H1 (cell line): ENCODE measurements around the gene HIPK3. TPM values are rescaled to one million over a fixed set of nuclear protein-coding genes. Genes with fewer than 3 reads are reported as not detected.

Experiments
- CTCF ChIA-PET: fragments of 300-600 bp; sonication (Branson Sonifier 250); formaldehyde crosslinking; loops from one replicate; lab custom pipeline; 2021; ENCODE audit not compliant: partially characterized antibody; lab: Charles Lee
- POLR2A ChIA-PET: fragments of 300-600 bp; sonication (Branson Sonifier 250); formaldehyde crosslinking; loops from one replicate; lab custom pipeline; 2021; ENCODE audit warnings: inconsistent platforms; ENCODE audit not compliant: partially characterized antibody; lab: Charles Lee
- DNase-seq, 2 experiments: peaks; one replicate each; pipeline versions ENCODE4 v3.0.0 to v3.0.0-alpha.2; 2010 to 2022; ENCODE audit warnings: low spot score in 2 of 2, low read depth in 1 of 2, mixed read lengths in 1 of 2
- FAIRE-seq: peaks from 2 replicates; lab custom pipeline; 2011; peaks lifted over from hg19 to GRCh38; lab: Jason Lieb, UNC
- H2AFZ ChIP-seq: 2 replicates; pipeline ENCODE4 v1.8.1; 2012; ENCODE audit warnings: low read length, inconsistent platforms
- H2AK5ac ChIP-seq: 2 replicates; pipeline ENCODE4 v1.6.1; 2013; ENCODE audit warnings: low read depth, low read length
- H2BK120ac ChIP-seq: replicated peaks from 2 replicates; pipeline ENCODE3; 2013; ENCODE audit warnings: low read depth, low read length, inconsistent platforms
- H2BK12ac ChIP-seq: 2 replicates; pipeline ENCODE4 v1.6.1; 2013; ENCODE audit warnings: low read depth, low read length
- H2BK15ac ChIP-seq: 2 replicates; pipeline ENCODE4 v1.6.1; 2013; ENCODE audit warnings: low read length
- H2BK20ac ChIP-seq: 2 replicates; pipeline ENCODE4 v1.6.1; 2013; ENCODE audit warnings: low read length
- H2BK5ac ChIP-seq: 2 replicates; pipeline ENCODE4 v1.6.1; 2013; ENCODE audit warnings: low read depth, low read length
- H3K14ac ChIP-seq: 2 replicates; pipeline ENCODE4 v1.6.1; 2013; ENCODE audit warnings: inconsistent platforms; ENCODE audit not compliant: insufficient read length
- H3K18ac ChIP-seq: 2 replicates; pipeline ENCODE4 v1.6.1; 2013; ENCODE audit warnings: low read length; ENCODE audit errors: extremely low read depth
- H3K23ac ChIP-seq: 2 replicates; pipeline ENCODE4 v1.6.1; 2013; ENCODE audit warnings: inconsistent platforms; ENCODE audit not compliant: insufficient read length
- H3K23me2 ChIP-seq: 2 replicates; pipeline ENCODE4 v1.6.1; 2013; ENCODE audit warnings: low read depth, low read length
- H3K27ac ChIP-seq: 2 replicates; pipeline ENCODE4 v1.6.1; 2011; ENCODE audit warnings: low read depth, low read length, inconsistent platforms
- H3K27me3 ChIP-seq, 4 experiments: replicated peaks in 1 of 4; 1 replicate in 1 of 4; 2 replicates in 3 of 4; pipeline versions ENCODE4 v1.6.1 to v1.8.1; 2011 to 2013; ENCODE audit warnings: low read length in 3 of 4, mild to moderate bottlenecking in 3 of 4, inconsistent platforms in 2 of 4, mixed read lengths in 2 of 4, moderate library complexity in 1 of 4; ENCODE audit not compliant: control insufficient read depth in 3 of 4, insufficient read depth in 3 of 4; ENCODE audit errors: extremely low read depth in 1 of 4
- H3K36me3 ChIP-seq, 4 experiments: 2 replicates each; pipeline versions ENCODE4 v1.6.1 to v1.8.1; 2011 to 2013; ENCODE audit warnings: mild to moderate bottlenecking in 4 of 4, low read length in 3 of 4, moderate library complexity in 2 of 4, control low read depth in 1 of 4, inconsistent platforms in 1 of 4; ENCODE audit not compliant: insufficient read depth in 4 of 4, control insufficient read depth in 2 of 4
- H3K4ac ChIP-seq: replicated peaks from 2 replicates; pipeline ENCODE3; 2013; ENCODE audit warnings: low read length, low read depth, mixed read lengths, inconsistent platforms; ENCODE audit not compliant: insufficient read length
- H3K4me1 ChIP-seq, 4 experiments: replicated peaks in 1 of 4; 1 replicate in 1 of 4; 2 replicates in 3 of 4; pipeline versions ENCODE4 v1.6.1 to v1.8.1; 2011 to 2013; ENCODE audit warnings: low read length in 3 of 4, inconsistent platforms in 2 of 4, mixed read lengths in 1 of 4; ENCODE audit not compliant: insufficient read depth in 4 of 4, control insufficient read depth in 3 of 4
- H3K4me2 ChIP-seq, 2 experiments: 2 replicates each; pipeline versions ENCODE4 v1.6.1 to v1.8.1; 2011 to 2013; ENCODE audit warnings: low read depth in 2 of 2, low read length in 2 of 2, control low read depth in 1 of 2, inconsistent platforms in 1 of 2, mild to moderate bottlenecking in 1 of 2; ENCODE audit not compliant: insufficient read depth in 1 of 2
- H3K4me3 ChIP-seq, 4 experiments: fragments of 200-600, 300-600 bp in 1 of 4; sonication (generic), shearing (Covaris generic), sonication (Bioruptor Twin) in 1 of 4; 2 replicates each; pipeline versions ENCODE4 v1.5.1 to v1.8.1; 2011 to 2016; ENCODE audit warnings: low read length in 4 of 4, low read depth in 3 of 4, control low read depth in 2 of 4, inconsistent platforms in 2 of 4, mild to moderate bottlenecking in 2 of 4, mixed read lengths in 1 of 4, moderate library complexity in 1 of 4; ENCODE audit not compliant: insufficient read depth in 2 of 4; ENCODE audit errors: extremely low read depth in 1 of 4
- H3K56ac ChIP-seq: replicated peaks from 2 replicates; pipeline ENCODE3; 2013; ENCODE audit warnings: low read depth, mild to moderate bottlenecking, mixed read lengths, low read length, inconsistent platforms; ENCODE audit not compliant: insufficient read length
- H3K79me1 ChIP-seq: 2 replicates; pipeline ENCODE4 v1.6.1; 2013; ENCODE audit warnings: low read depth, low read length, control low read depth
- H3K79me2 ChIP-seq, 2 experiments: 2 replicates each; pipeline versions ENCODE4 v1.6.1 to v1.8.1; 2012 to 2013; ENCODE audit warnings: low read length in 2 of 2, mild to moderate bottlenecking in 2 of 2, inconsistent platforms in 1 of 2; ENCODE audit not compliant: insufficient read depth in 2 of 2, control insufficient read depth in 1 of 2
- H3K9ac ChIP-seq, 4 experiments: replicated peaks in 1 of 4; 1 replicate in 1 of 4; 2 replicates in 3 of 4; pipeline versions ENCODE4 v1.6.1 to v1.8.1; 2011 to 2013; ENCODE audit warnings: low read depth in 3 of 4, low read length in 3 of 4, control low read depth in 2 of 4, mild to moderate bottlenecking in 2 of 4, moderate library complexity in 2 of 4, inconsistent platforms in 1 of 4; ENCODE audit errors: extremely low read depth in 1 of 4
- H3K9me3 ChIP-seq, 2 experiments: 2 replicates each; pipeline versions ENCODE4 v1.6.1 to v1.8.1; 2012 to 2013; ENCODE audit warnings: mild to moderate bottlenecking in 2 of 2, moderate library complexity in 2 of 2, control low read depth in 1 of 2, inconsistent platforms in 1 of 2, low read depth in 1 of 2, low read length in 1 of 2, mixed read lengths in 1 of 2; ENCODE audit not compliant: insufficient read depth in 2 of 2
- H4K20me1 ChIP-seq, 2 experiments: replicated peaks in 1 of 2; 2 replicates each; pipeline versions ENCODE3 to v1.8.1; 2011 to 2013; ENCODE audit warnings: inconsistent platforms in 2 of 2, low read length in 2 of 2, mild to moderate bottlenecking in 1 of 2; ENCODE audit not compliant: insufficient read depth in 2 of 2, control insufficient read depth in 1 of 2
- H4K5ac ChIP-seq: 2 replicates; pipeline ENCODE4 v1.6.1; 2013; ENCODE audit warnings: low read length, low read depth, mixed read lengths, inconsistent platforms; ENCODE audit not compliant: insufficient read length
- H4K8ac ChIP-seq: 2 replicates; pipeline ENCODE4 v1.8.0; 2013; ENCODE audit warnings: mild to moderate bottlenecking, moderate library complexity, low read length, inconsistent platforms; ENCODE audit not compliant: insufficient read depth; ENCODE audit errors: extremely low read depth
- H4K91ac ChIP-seq: replicated peaks from 2 replicates; pipeline ENCODE3; 2013; ENCODE audit warnings: low read length, mixed read lengths, inconsistent platforms; ENCODE audit not compliant: insufficient read length
- ATF2 ChIP-seq: IDR thresholded peaks from 2 replicates; pipeline ENCODE4 v1.6.1; 2012; ENCODE audit warnings: low read length, inconsistent platforms
- BACH1 ChIP-seq: IDR thresholded peaks from 2 replicates; pipeline ENCODE4 v1.6.1; 2012; ENCODE audit warnings: low read length, improper control_type of control experiment
- CTBP2 ChIP-seq: IDR thresholded peaks from 2 replicates; pipeline ENCODE4 v1.7.0; 2011; ENCODE audit warnings: borderline replicate concordance, mild to moderate bottlenecking, moderate library complexity, mixed read lengths, low read length; ENCODE audit not compliant: insufficient read depth, insufficient read length
- EZH2 ChIP-seq: fragments of 200-600 bp; sonication (generic); IDR thresholded peaks from 2 replicates; pipeline ENCODE4 v1.7.1; 2012; ENCODE audit warnings: low read depth, mild to moderate bottlenecking, moderate library complexity, low read length, inconsistent platforms; ENCODE audit not compliant: severe bottlenecking
- GTF2F1 ChIP-seq: IDR thresholded peaks from 2 replicates; pipeline ENCODE4 v1.6.1; 2012; ENCODE audit warnings: low read depth, low read length, improper control_type of control experiment, borderline replicate concordance
- JUN ChIP-seq: IDR thresholded peaks from 2 replicates; pipeline ENCODE4 v1.6.1; 2011; ENCODE audit warnings: low read depth, mild to moderate bottlenecking, improper control_type of control experiment, low read length
- JUND ChIP-seq: IDR thresholded peaks from 2 replicates; pipeline ENCODE4 v1.6.1; 2011; ENCODE audit warnings: mild to moderate bottlenecking, improper control_type of control experiment, low read length
- KDM4A ChIP-seq: IDR thresholded peaks from one replicate; pipeline ENCODE4 v1.7.1; 2012; ENCODE audit warnings: low read depth, mild to moderate bottlenecking, moderate library complexity, low read length, inconsistent platforms; ENCODE audit not compliant: severe bottlenecking
- MAFK ChIP-seq: IDR thresholded peaks from 2 replicates; pipeline ENCODE4 v1.6.1; 2012; ENCODE audit warnings: low read depth, mild to moderate bottlenecking, improper control_type of control experiment, low read length
- SIN3A ChIP-seq, 2 experiments: IDR thresholded peaks in 1 of 2; conservative IDR thresholded peaks in 1 of 2; 2 replicates each; pipeline ENCODE4 v1.6.1; 2011 to 2012; ENCODE audit warnings: low read length in 2 of 2, improper control_type of control experiment in 1 of 2, low read depth in 1 of 2, mild to moderate bottlenecking in 1 of 2
- SIX5 ChIP-seq: IDR thresholded peaks from 2 replicates; pipeline ENCODE4 v1.6.1; 2011; ENCODE audit warnings: mild to moderate bottlenecking, low read depth, low read length
- SP1 ChIP-seq: IDR thresholded peaks from 2 replicates; pipeline ENCODE4 v1.6.1; 2011; ENCODE audit warnings: low read depth, low read length
- TEAD4 ChIP-seq: IDR thresholded peaks from 2 replicates; pipeline ENCODE4 v1.6.1; 2012; ENCODE audit warnings: low read depth, low read length, inconsistent platforms, mixed read lengths
- WGBS, 2 experiments: shearing (Covaris generic) in 1 of 2; methylation state at CpG; one replicate each; pipeline versions ENCODE4 v1.1.6 to v1.1.7; 2013 to 2015; ENCODE audit warnings: low lambda C conversion rate in 2 of 2, mixed read lengths in 2 of 2, inconsistent platforms in 1 of 2, low coverage in 1 of 2, missing lambda C conversion rate in 1 of 2; ENCODE audit not compliant: insufficient replicate concordance in 2 of 2, insufficient coverage in 1 of 2, insufficient read length in 1 of 2; ENCODE audit errors: extremely low coverage in 1 of 2, missing lambda C conversion rate in 1 of 2; 5-methylcytosine and 5-hydroxymethylcytosine counted together
- polyA plus RNA-seq, 7 experiments: library from polyadenylated mRNA; depleted of rRNA in 3 of 7; stranded (reverse) in 5 of 7; unstranded in 2 of 7; fragments of >200 nt in 5 of 7; fragments of 200-250 nt in 2 of 7; gene quantifications; 1 replicate in 5 of 7; 2 replicates in 1 of 7; 4 replicates in 1 of 7; pipeline versions ENCODE4 v1.2.1 to v1.2.3, GENCODE V29; 2011 to 2013; ENCODE audit warnings: missing spikeins in 2 of 7, mixed read lengths in 2 of 7
- total RNA-seq: library from RNA; stranded (reverse); fragmentation: NEBNext Ultra II Directional; extraction: Animal tissue kit (Norgen Biotek cat#: 25700); gene quantifications from 2 replicates; pipeline ENCODE4 v1.2.1, GENCODE V29; 2021

Gene HIPK3
- total and polyA plus RNA-seq, 2 of the 8 experiments (the other 6 are each of a cell fraction or from before 2014, with no cell fraction given): 5.0 to 22.3 TPM

- DNase-seq (no peak), FAIRE-seq (no peak)
- H4K20me1 ChIP-seq: peaks cover 0 to 4% of the 10 kb centered on the region in 2 experiments
- no peak overlapping the region for H3K23ac ChIP-seq
- H2BK5ac ChIP-seq: no peak overlapping the region
- no peaks in the 10 kb centered on the region for H3K9me3 ChIP-seq
- peaks cover 0 to 37% of the 10 kb centered on the region in 2 experiments; a peak in 2 of 4 replicates for H3K79me2 ChIP-seq
- H2BK20ac ChIP-seq: no peak overlapping the region
- no peak overlapping the region for H3K4me2 ChIP-seq
- H3K27ac ChIP-seq: no peak overlapping the region
- no peak overlapping the region for H4K5ac ChIP-seq
- ChIA-PET POLR2A (no interaction called here), CTCF (interaction anchor here (0.9 to 1.2 kb wide), 2 partner anchors 10 to 92 kb away, joined by 4 to 5 read pairs; no protein-coding TSS in a partner anchor)
- no peak overlapping the region for H4K91ac ChIP-seq
- H3K4me3 ChIP-seq: no peak overlapping the region
- no peak overlapping the region; the same call in 1 of the 2 replicates for H2AK5ac ChIP-seq
- H3K56ac ChIP-seq: no peak overlapping the region
- no peaks in the 10 kb centered on the region for H3K27me3 ChIP-seq
- H3K14ac ChIP-seq: no peak overlapping the region
- no peak overlapping the region for H2BK120ac ChIP-seq
- no peak overlapping the region for H3K4ac ChIP-seq
- no peak overlapping the region for H3K9ac ChIP-seq
- H3K36me3 ChIP-seq: no peaks in the 10 kb centered on the region
- peaks cover 2% of the 10 kb centered on the region; the same call in 1 of the 2 replicates for H3K79me1 ChIP-seq
- H2BK12ac ChIP-seq: no peak overlapping the region
- no peaks in the 10 kb centered on the region; the same call in 1 of the 2 replicates for H3K23me2 ChIP-seq
- no peak overlapping the region for H4K8ac ChIP-seq
- WGBS, 2 experiments: 72% methylated on average over 2 of the region's 3 CpGs; no CpG with 5 or more reads in 1 of the 2 experiments
- no peak overlapping the region for H2BK15ac ChIP-seq
- H3K4me1 ChIP-seq: no peaks in the 10 kb centered on the region
- H2AFZ ChIP-seq: no peak overlapping the region
- no peak overlapping the region for H3K18ac ChIP-seq
- TF ChIP-seq JUND: no peak
- no peak for TF ChIP-seq BACH1
- TF ChIP-seq SP1: no peak
- no peak for TF ChIP-seq KDM4A
- no peak for TF ChIP-seq SIX5
- TF ChIP-seq EZH2: no peak
- TF ChIP-seq ATF2: no peak
- TF ChIP-seq SIN3A (conservative IDR thresholded peaks at IDR 0.05 in 1 of 2, IDR thresholded peaks at IDR 0.05 in 1 of 2; ENCODE audit: low read depth in 1 of 2, low read length in 2 of 2): no peak
- no peak for TF ChIP-seq JUN
- TF ChIP-seq GTF2F1: no peak
- no peak for TF ChIP-seq CTBP2
- no peak for TF ChIP-seq TEAD4
- TF ChIP-seq MAFK: no peak
Observed at GRCh38 chr11:33311680-33312079, 54.5 kb downstream of the HIPK3 start.
